H1 (cell line): ENCODE measurements around the gene CCT4. TPM values are rescaled to one million over a fixed set of nuclear protein-coding genes. Genes with fewer than 3 reads are reported as not detected.

Experiments
- CTCF ChIA-PET: fragments of 300-600 bp; sonication (Branson Sonifier 250); formaldehyde crosslinking; loops from one replicate; lab custom pipeline; 2021; ENCODE audit not compliant: partially characterized antibody; lab: Charles Lee
- POLR2A ChIA-PET: fragments of 300-600 bp; sonication (Branson Sonifier 250); formaldehyde crosslinking; loops from one replicate; lab custom pipeline; 2021; ENCODE audit warnings: inconsistent platforms; ENCODE audit not compliant: partially characterized antibody; lab: Charles Lee
- DNase-seq, 2 experiments: peaks; one replicate each; pipeline versions ENCODE4 v3.0.0 to v3.0.0-alpha.2; 2010 to 2022; ENCODE audit warnings: low spot score in 2 of 2, low read depth in 1 of 2, mixed read lengths in 1 of 2
- FAIRE-seq: peaks from 2 replicates; lab custom pipeline; 2011; peaks lifted over from hg19 to GRCh38; lab: Jason Lieb, UNC
- H2AFZ ChIP-seq: 2 replicates; pipeline ENCODE4 v1.8.1; 2012; ENCODE audit warnings: low read length, inconsistent platforms
- H2AK5ac ChIP-seq: 2 replicates; pipeline ENCODE4 v1.6.1; 2013; ENCODE audit warnings: low read depth, low read length
- H2BK120ac ChIP-seq: replicated peaks from 2 replicates; pipeline ENCODE3; 2013; ENCODE audit warnings: low read depth, low read length, inconsistent platforms
- H2BK12ac ChIP-seq: 2 replicates; pipeline ENCODE4 v1.6.1; 2013; ENCODE audit warnings: low read depth, low read length
- H2BK15ac ChIP-seq: 2 replicates; pipeline ENCODE4 v1.6.1; 2013; ENCODE audit warnings: low read length
- H2BK20ac ChIP-seq: 2 replicates; pipeline ENCODE4 v1.6.1; 2013; ENCODE audit warnings: low read length
- H2BK5ac ChIP-seq: 2 replicates; pipeline ENCODE4 v1.6.1; 2013; ENCODE audit warnings: low read depth, low read length
- H3K14ac ChIP-seq: 2 replicates; pipeline ENCODE4 v1.6.1; 2013; ENCODE audit warnings: inconsistent platforms; ENCODE audit not compliant: insufficient read length
- H3K18ac ChIP-seq: 2 replicates; pipeline ENCODE4 v1.6.1; 2013; ENCODE audit warnings: low read length; ENCODE audit errors: extremely low read depth
- H3K23ac ChIP-seq: 2 replicates; pipeline ENCODE4 v1.6.1; 2013; ENCODE audit warnings: inconsistent platforms; ENCODE audit not compliant: insufficient read length
- H3K23me2 ChIP-seq: 2 replicates; pipeline ENCODE4 v1.6.1; 2013; ENCODE audit warnings: low read depth, low read length
- H3K27ac ChIP-seq: 2 replicates; pipeline ENCODE4 v1.6.1; 2011; ENCODE audit warnings: low read depth, low read length, inconsistent platforms
- H3K27me3 ChIP-seq, 4 experiments: replicated peaks in 1 of 4; 1 replicate in 1 of 4; 2 replicates in 3 of 4; pipeline versions ENCODE4 v1.6.1 to v1.8.1; 2011 to 2013; ENCODE audit warnings: low read length in 3 of 4, mild to moderate bottlenecking in 3 of 4, inconsistent platforms in 2 of 4, mixed read lengths in 2 of 4, moderate library complexity in 1 of 4; ENCODE audit not compliant: control insufficient read depth in 3 of 4, insufficient read depth in 3 of 4; ENCODE audit errors: extremely low read depth in 1 of 4
- H3K36me3 ChIP-seq, 4 experiments: 2 replicates each; pipeline versions ENCODE4 v1.6.1 to v1.8.1; 2011 to 2013; ENCODE audit warnings: mild to moderate bottlenecking in 4 of 4, low read length in 3 of 4, moderate library complexity in 2 of 4, control low read depth in 1 of 4, inconsistent platforms in 1 of 4; ENCODE audit not compliant: insufficient read depth in 4 of 4, control insufficient read depth in 2 of 4
- H3K4ac ChIP-seq: replicated peaks from 2 replicates; pipeline ENCODE3; 2013; ENCODE audit warnings: low read length, low read depth, mixed read lengths, inconsistent platforms; ENCODE audit not compliant: insufficient read length
- H3K4me1 ChIP-seq, 4 experiments: replicated peaks in 1 of 4; 1 replicate in 1 of 4; 2 replicates in 3 of 4; pipeline versions ENCODE4 v1.6.1 to v1.8.1; 2011 to 2013; ENCODE audit warnings: low read length in 3 of 4, inconsistent platforms in 2 of 4, mixed read lengths in 1 of 4; ENCODE audit not compliant: insufficient read depth in 4 of 4, control insufficient read depth in 3 of 4
- H3K4me2 ChIP-seq, 2 experiments: 2 replicates each; pipeline versions ENCODE4 v1.6.1 to v1.8.1; 2011 to 2013; ENCODE audit warnings: low read depth in 2 of 2, low read length in 2 of 2, control low read depth in 1 of 2, inconsistent platforms in 1 of 2, mild to moderate bottlenecking in 1 of 2; ENCODE audit not compliant: insufficient read depth in 1 of 2
- H3K4me3 ChIP-seq, 4 experiments: fragments of 200-600, 300-600 bp in 1 of 4; sonication (generic), shearing (Covaris generic), sonication (Bioruptor Twin) in 1 of 4; 2 replicates each; pipeline versions ENCODE4 v1.5.1 to v1.8.1; 2011 to 2016; ENCODE audit warnings: low read length in 4 of 4, low read depth in 3 of 4, control low read depth in 2 of 4, inconsistent platforms in 2 of 4, mild to moderate bottlenecking in 2 of 4, mixed read lengths in 1 of 4, moderate library complexity in 1 of 4; ENCODE audit not compliant: insufficient read depth in 2 of 4; ENCODE audit errors: extremely low read depth in 1 of 4
- H3K56ac ChIP-seq: replicated peaks from 2 replicates; pipeline ENCODE3; 2013; ENCODE audit warnings: low read depth, mild to moderate bottlenecking, mixed read lengths, low read length, inconsistent platforms; ENCODE audit not compliant: insufficient read length
- H3K79me1 ChIP-seq: 2 replicates; pipeline ENCODE4 v1.6.1; 2013; ENCODE audit warnings: low read depth, low read length, control low read depth
- H3K79me2 ChIP-seq, 2 experiments: 2 replicates each; pipeline versions ENCODE4 v1.6.1 to v1.8.1; 2012 to 2013; ENCODE audit warnings: low read length in 2 of 2, mild to moderate bottlenecking in 2 of 2, inconsistent platforms in 1 of 2; ENCODE audit not compliant: insufficient read depth in 2 of 2, control insufficient read depth in 1 of 2
- H3K9ac ChIP-seq, 4 experiments: replicated peaks in 1 of 4; 1 replicate in 1 of 4; 2 replicates in 3 of 4; pipeline versions ENCODE4 v1.6.1 to v1.8.1; 2011 to 2013; ENCODE audit warnings: low read depth in 3 of 4, low read length in 3 of 4, control low read depth in 2 of 4, mild to moderate bottlenecking in 2 of 4, moderate library complexity in 2 of 4, inconsistent platforms in 1 of 4; ENCODE audit errors: extremely low read depth in 1 of 4
- H3K9me3 ChIP-seq, 2 experiments: 2 replicates each; pipeline versions ENCODE4 v1.6.1 to v1.8.1; 2012 to 2013; ENCODE audit warnings: mild to moderate bottlenecking in 2 of 2, moderate library complexity in 2 of 2, control low read depth in 1 of 2, inconsistent platforms in 1 of 2, low read depth in 1 of 2, low read length in 1 of 2, mixed read lengths in 1 of 2; ENCODE audit not compliant: insufficient read depth in 2 of 2
- H4K20me1 ChIP-seq, 2 experiments: replicated peaks in 1 of 2; 2 replicates each; pipeline versions ENCODE3 to v1.8.1; 2011 to 2013; ENCODE audit warnings: inconsistent platforms in 2 of 2, low read length in 2 of 2, mild to moderate bottlenecking in 1 of 2; ENCODE audit not compliant: insufficient read depth in 2 of 2, control insufficient read depth in 1 of 2
- H4K5ac ChIP-seq: 2 replicates; pipeline ENCODE4 v1.6.1; 2013; ENCODE audit warnings: low read length, low read depth, mixed read lengths, inconsistent platforms; ENCODE audit not compliant: insufficient read length
- H4K8ac ChIP-seq: 2 replicates; pipeline ENCODE4 v1.8.0; 2013; ENCODE audit warnings: mild to moderate bottlenecking, moderate library complexity, low read length, inconsistent platforms; ENCODE audit not compliant: insufficient read depth; ENCODE audit errors: extremely low read depth
- H4K91ac ChIP-seq: replicated peaks from 2 replicates; pipeline ENCODE3; 2013; ENCODE audit warnings: low read length, mixed read lengths, inconsistent platforms; ENCODE audit not compliant: insufficient read length
- CBX5 ChIP-seq: fragments of 300-800, 300-1000 bp; sonication (generic); IDR thresholded peaks from 2 replicates; pipeline ENCODE4 v1.7.1; 2016; ENCODE audit warnings: antibody characterized with exemption, low read length, low read depth
- EP300 ChIP-seq, 2 experiments: IDR thresholded peaks; 1 replicate in 1 of 2; 2 replicates in 1 of 2; pipeline ENCODE4 v1.6.1; 2011 to 2012; ENCODE audit warnings: low read depth in 2 of 2, low read length in 2 of 2, mild to moderate bottlenecking in 2 of 2, borderline replicate concordance in 1 of 2, inconsistent platforms in 1 of 2, moderate library complexity in 1 of 2
- HDAC2 ChIP-seq, 2 experiments: fragments of 300-600 bp in 1 of 2; sonication (generic) in 1 of 2; IDR thresholded peaks; 2 replicates each; pipeline ENCODE4 v1.6.1; 2011 to 2012; ENCODE audit warnings: low read depth in 2 of 2, low read length in 2 of 2, mild to moderate bottlenecking in 2 of 2, moderate library complexity in 2 of 2, borderline replicate concordance in 1 of 2, inconsistent platforms in 1 of 2
- NANOG ChIP-seq: IDR thresholded peaks from 2 replicates; pipeline ENCODE4 v1.6.1; 2011; ENCODE audit warnings: low read length, low read depth, mild to moderate bottlenecking, inconsistent platforms; ENCODE audit not compliant: insufficient read depth, poor library complexity, severe bottlenecking
- NRF1 ChIP-seq: IDR thresholded peaks from 2 replicates; pipeline ENCODE4 v1.6.1; 2011; ENCODE audit warnings: mild to moderate bottlenecking, low read depth, low read length, improper control_type of control experiment
- RFX5 ChIP-seq: IDR thresholded peaks from 2 replicates; pipeline ENCODE4 v1.6.1; 2011; ENCODE audit warnings: low read depth, low read length, improper control_type of control experiment, borderline replicate concordance
- SP2 ChIP-seq: IDR thresholded peaks from 2 replicates; pipeline ENCODE4 v1.6.1; 2012; ENCODE audit warnings: mild to moderate bottlenecking, low read length, inconsistent platforms
- SP4 ChIP-seq: IDR thresholded peaks from 2 replicates; pipeline ENCODE4 v1.6.1; 2012; ENCODE audit warnings: low read length, inconsistent platforms
- TBP ChIP-seq: IDR thresholded peaks from 2 replicates; pipeline ENCODE4 v1.6.1; 2011; ENCODE audit warnings: low read depth, low read length, improper control_type of control experiment
- WGBS, 2 experiments: shearing (Covaris generic) in 1 of 2; methylation state at CpG; one replicate each; pipeline versions ENCODE4 v1.1.6 to v1.1.7; 2013 to 2015; ENCODE audit warnings: low lambda C conversion rate in 2 of 2, mixed read lengths in 2 of 2, inconsistent platforms in 1 of 2, low coverage in 1 of 2, missing lambda C conversion rate in 1 of 2; ENCODE audit not compliant: insufficient replicate concordance in 2 of 2, insufficient coverage in 1 of 2, insufficient read length in 1 of 2; ENCODE audit errors: extremely low coverage in 1 of 2, missing lambda C conversion rate in 1 of 2; 5-methylcytosine and 5-hydroxymethylcytosine counted together
- polyA plus RNA-seq, 7 experiments: library from polyadenylated mRNA; depleted of rRNA in 3 of 7; stranded (reverse) in 5 of 7; unstranded in 2 of 7; fragments of >200 nt in 5 of 7; fragments of 200-250 nt in 2 of 7; gene quantifications; 1 replicate in 5 of 7; 2 replicates in 1 of 7; 4 replicates in 1 of 7; pipeline versions ENCODE4 v1.2.1 to v1.2.3, GENCODE V29; 2011 to 2013; ENCODE audit warnings: missing spikeins in 2 of 7, mixed read lengths in 2 of 7
- total RNA-seq: library from RNA; stranded (reverse); fragmentation: NEBNext Ultra II Directional; extraction: Animal tissue kit (Norgen Biotek cat#: 25700); gene quantifications from 2 replicates; pipeline ENCODE4 v1.2.1, GENCODE V29; 2021
- TF ChIP-seq, protein P1 (sequence below): IDR thresholded peaks from 2 replicates; pipeline ENCODE4 v1.6.1; 2012; ENCODE audit warnings: inconsistent platforms
- TF ChIP-seq, protein P2 (sequence below): IDR thresholded peaks from 2 replicates; pipeline ENCODE4 v1.6.1; 2012; ENCODE audit warnings: low read length, inconsistent platforms

Gene CCT4
- total and polyA plus RNA-seq, 2 of the 8 experiments (the other 6 are each of a cell fraction or from before 2014, with no cell fraction given): 129 to 359 TPM

DNA sequence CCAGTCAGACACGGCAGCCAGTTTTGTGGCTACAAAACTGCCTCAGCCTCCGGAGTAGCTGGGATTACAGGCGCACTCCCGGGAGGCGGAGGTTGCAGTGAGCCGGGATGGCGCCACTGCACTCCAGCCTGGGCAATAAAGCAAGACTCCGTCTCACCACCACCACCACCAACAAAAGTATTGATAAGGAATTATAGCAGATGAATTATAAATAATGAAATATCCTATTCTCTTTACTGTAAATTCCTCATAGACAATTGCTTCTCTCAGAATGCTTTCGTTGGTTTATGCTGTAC is 33.2 kb downstream of the CCT4 start:
- Histone ChIP-seq H3K56ac (no peak overlapping the region), H3K4me1 (peaks cover 0 to 3% (median 1%) of the 10 kb centered on the region in 4 experiments; a peak in 2 of 7 replicates), H3K36me3 (no peaks in the 10 kb centered on the region), H3K4me2 (peak overlapping the region; percentile 95 to 97), H2BK120ac (no peak overlapping the region), H3K23me2 (peaks cover 16% of the 10 kb centered on the region), H3K79me1 (no peaks in the 10 kb centered on the region), H2AFZ (peak overlapping the region; percentile 93), H2BK15ac (peak overlapping the region; percentile 85; the same call in 1 of the 2 replicates), H4K91ac (no peak overlapping the region), H2BK5ac (0 out of 2 replicates have a peak overlapping the region, but pooled peaks have one; percentile 94), H3K27ac (no peak overlapping the region), H3K18ac (peak overlapping the region; percentile 88; the same call in 1 of the 2 replicates), H2BK12ac (no peak overlapping the region), H2BK20ac (no peak overlapping the region), H3K9me3 (no peaks in the 10 kb centered on the region), H3K79me2 (no peaks in the 10 kb centered on the region), H2AK5ac (no peak overlapping the region), H3K9ac (peak overlapping the region in 3 of 4 experiments; percentile 73 to 86 (median 76); a peak in 5 of 7 replicates), H4K5ac (peak overlapping the region; percentile 20), H3K27me3 (no peaks in the 10 kb centered on the region), H4K20me1 (no peaks in the 10 kb centered on the region), H3K23ac (no peak overlapping the region), H3K4ac (no peak overlapping the region), H4K8ac (no peak overlapping the region), H3K14ac (no peak overlapping the region), H3K4me3 (peak overlapping the region; percentile 55 to 92 (median 90))
- DNase-seq (peak in 1 of 2 experiments; percentile 1), FAIRE-seq (no peak)
- ChIA-PET CTCF (interaction anchor here (0.6 to 1.3 kb wide), 3 partner anchors 14 to 375 kb away, joined by 3 read pairs; no protein-coding TSS in a partner anchor), POLR2A (interaction anchor here (0.8 to 3.5 kb wide), 5 partner anchors 8 to 91 kb away, joined by 3 to 14 read pairs (median 5); no protein-coding TSS in a partner anchor)
- WGBS, 2 experiments: 31% methylated on average over 9 of the region's 9 CpGs; no CpG with 5 or more reads in 1 of the 2 experiments
- TF ChIP-seq, protein P1, sequence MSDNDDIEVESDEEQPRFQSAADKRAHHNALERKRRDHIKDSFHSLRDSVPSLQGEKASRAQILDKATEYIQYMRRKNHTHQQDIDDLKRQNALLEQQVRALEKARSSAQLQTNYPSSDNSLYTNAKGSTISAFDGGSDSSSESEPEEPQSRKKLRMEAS: no peak
- TF ChIP-seq CBX5 (no peak), TBP (no peak), RFX5 (no peak), NRF1 (no peak), HDAC2 (IDR thresholded peaks at IDR 0.05; ENCODE audit: borderline replicate concordance in 1 of 2, low read depth in 2 of 2, low read length in 2 of 2) (no peak), NANOG (no peak), SP4 (no peak), SP2 (no peak), EP300 (IDR thresholded peaks at IDR 0.05; ENCODE audit: borderline replicate concordance in 1 of 2, low read depth in 2 of 2, low read length in 2 of 2) (no peak)
- TF ChIP-seq, protein P2, sequence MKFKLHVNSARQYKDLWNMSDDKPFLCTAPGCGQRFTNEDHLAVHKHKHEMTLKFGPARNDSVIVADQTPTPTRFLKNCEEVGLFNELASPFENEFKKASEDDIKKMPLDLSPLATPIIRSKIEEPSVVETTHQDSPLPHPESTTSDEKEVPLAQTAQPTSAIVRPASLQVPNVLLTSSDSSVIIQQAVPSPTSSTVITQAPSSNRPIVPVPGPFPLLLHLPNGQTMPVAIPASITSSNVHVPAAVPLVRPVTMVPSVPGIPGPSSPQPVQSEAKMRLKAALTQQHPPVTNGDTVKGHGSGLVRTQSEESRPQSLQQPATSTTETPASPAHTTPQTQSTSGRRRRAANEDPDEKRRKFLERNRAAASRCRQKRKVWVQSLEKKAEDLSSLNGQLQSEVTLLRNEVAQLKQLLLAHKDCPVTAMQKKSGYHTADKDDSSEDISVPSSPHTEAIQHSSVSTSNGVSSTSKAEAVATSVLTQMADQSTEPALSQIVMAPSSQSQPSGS: no peak
